Transverse colon (tissue), 3 donors: ENCODE data around the gene TXN.

Experiments
- EP300 ChIP-seq: sonication (generic); formaldehyde crosslinking; IDR thresholded peaks from one replicate; pipeline ENCODE4 v1.6.1; 2017; ENCODE audit warnings: antibody characterized with exemption, low read depth
- POLR2A ChIP-seq: fragments of 450-650 bp; IDR thresholded peaks from one replicate; pipeline ENCODE4 v1.6.1; 2016; ENCODE audit warnings: antibody characterized with exemption, mild to moderate bottlenecking, moderate library complexity
- TF ChIP-seq, protein P1 (sequence below), 5 experiments: fragments of 200-600 bp in 3 of 5; fragments of 450-650 bp in 2 of 5; sonication (generic) in 3 of 5; IDR thresholded peaks; 1 replicate in 2 of 5; 2 replicates in 3 of 5; pipeline ENCODE4 v1.5.1; 2016 to 2017; ENCODE audit warnings: antibody characterized with exemption in 5 of 5, inconsistent platforms in 3 of 5, mild to moderate bottlenecking in 2 of 5, moderate library complexity in 1 of 5

GRCh38 chr9:110293248-110293647 lies 36.9 kb upstream of the TXN start:
- TF ChIP-seq, protein P1, sequence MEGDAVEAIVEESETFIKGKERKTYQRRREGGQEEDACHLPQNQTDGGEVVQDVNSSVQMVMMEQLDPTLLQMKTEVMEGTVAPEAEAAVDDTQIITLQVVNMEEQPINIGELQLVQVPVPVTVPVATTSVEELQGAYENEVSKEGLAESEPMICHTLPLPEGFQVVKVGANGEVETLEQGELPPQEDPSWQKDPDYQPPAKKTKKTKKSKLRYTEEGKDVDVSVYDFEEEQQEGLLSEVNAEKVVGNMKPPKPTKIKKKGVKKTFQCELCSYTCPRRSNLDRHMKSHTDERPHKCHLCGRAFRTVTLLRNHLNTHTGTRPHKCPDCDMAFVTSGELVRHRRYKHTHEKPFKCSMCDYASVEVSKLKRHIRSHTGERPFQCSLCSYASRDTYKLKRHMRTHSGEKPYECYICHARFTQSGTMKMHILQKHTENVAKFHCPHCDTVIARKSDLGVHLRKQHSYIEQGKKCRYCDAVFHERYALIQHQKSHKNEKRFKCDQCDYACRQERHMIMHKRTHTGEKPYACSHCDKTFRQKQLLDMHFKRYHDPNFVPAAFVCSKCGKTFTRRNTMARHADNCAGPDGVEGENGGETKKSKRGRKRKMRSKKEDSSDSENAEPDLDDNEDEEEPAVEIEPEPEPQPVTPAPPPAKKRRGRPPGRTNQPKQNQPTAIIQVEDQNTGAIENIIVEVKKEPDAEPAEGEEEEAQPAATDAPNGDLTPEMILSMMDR (IDR thresholded peaks at IDR 0.05) = no peak
- TF ChIP-seq EP300 (no peak), POLR2A (no peak)
